ENCODE measurements around the gene FMN2.
"Not testable (repeated sequence)": the region's sequence is repeated elsewhere in the genome, so short reads cannot be mapped to it uniquely, and the experiment has no call there.

The FMN2 gene

DNA sequence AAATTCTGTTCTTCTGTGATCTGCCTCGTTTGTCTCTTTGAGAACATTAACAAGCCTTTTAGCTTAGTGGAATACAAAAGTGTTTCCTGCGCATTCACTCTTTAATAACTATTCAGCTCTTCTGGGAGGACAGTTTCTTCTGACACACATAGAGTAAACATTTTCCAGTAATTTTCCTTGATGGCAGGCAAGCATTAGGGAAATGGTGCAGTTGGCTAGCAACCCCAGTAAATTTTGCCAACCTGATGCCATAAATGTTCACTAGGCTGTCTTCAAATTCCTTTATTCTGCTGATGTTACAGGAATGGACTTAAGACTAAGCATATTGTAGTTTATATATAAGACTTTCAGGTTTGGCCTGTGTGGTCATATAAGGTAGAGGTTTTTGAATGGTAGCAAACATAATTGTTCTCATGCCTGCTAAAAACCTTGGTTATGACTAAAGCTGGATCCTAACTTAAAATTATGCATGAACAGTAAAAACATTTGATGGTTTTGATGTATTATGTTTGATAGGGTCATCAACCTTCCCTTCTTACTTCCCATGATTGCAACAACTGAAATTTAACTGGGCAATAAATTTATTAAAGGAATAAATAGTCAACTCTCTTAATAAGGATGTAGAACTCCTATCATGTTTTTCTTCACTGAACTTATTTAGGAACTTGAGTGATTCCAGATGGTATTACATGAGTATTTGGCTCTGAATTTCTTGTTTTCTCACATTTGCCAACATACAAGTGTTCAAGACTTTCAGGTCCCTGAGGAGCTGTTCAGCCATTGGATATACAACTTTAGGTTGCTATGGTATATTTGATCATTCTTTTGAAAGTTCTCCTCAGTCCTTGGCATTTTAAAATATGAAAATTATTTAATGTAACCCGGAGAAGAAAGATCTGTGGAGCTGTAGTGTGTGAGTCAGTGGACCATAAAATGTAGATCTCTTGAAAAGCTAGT, 223.4 kb downstream of the FMN2 start:
- DNase-seq = no peak

DNA sequence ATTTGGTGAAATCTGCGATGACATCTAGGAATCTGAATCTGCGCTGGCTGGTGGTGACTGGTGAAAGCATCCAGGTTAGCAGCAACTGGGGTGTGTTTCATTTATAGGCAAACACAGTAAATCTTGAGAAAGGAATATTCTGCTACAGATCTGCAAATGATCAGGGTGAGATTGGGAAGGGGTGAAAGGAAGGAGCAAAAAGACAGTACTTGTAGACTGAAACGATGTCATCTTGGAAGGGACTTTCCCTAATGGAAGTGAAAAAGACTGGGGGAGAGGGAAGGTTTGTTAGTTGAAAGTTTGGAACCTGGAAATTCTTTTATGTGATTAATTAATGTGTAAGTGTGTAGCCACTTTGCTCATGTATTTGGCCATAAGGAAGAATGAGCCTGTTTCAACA, 228.3 kb downstream of the FMN2 start:
- no peak for DNase-seq

DNA sequence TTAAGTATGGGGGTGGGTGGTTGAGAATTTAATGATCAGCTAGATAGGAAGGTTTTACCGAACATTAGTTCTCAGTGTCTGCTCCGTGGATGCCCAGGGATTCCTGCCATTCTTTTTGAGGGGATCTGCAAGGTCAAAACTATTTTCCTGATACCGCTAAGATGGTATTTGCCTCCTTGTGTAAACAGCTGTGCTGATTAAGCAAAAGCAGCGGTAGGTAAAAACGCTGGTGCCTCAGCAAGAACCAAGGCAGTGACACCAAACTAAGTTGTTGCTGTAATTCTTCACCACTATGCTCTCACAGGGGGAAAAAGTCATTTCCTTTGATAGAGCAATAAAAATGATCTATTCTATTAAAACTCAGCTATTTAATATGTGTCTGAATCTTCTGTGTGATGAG, 229.0 kb downstream of the FMN2 start:
- DNase-seq = no peak

DNA sequence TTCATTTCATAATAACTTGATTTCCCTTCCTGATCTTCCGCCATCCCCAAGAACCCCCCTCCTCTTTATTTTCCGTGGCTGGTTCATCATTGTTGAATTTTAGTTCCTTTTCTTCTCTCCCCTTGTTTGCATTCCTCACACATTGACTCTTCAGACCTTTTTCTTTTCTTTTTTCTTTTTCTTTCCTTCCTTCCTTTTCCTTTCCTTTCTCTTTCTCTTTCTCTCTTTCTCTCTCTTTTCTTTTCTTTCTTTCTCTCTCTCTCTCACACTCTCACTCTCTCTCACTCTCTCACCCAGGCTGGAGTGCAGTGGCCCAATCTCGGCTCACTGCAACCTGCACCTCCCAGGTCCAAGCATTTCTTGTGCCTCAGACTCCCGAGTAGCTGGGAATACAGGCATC, 231.3 kb downstream of the FMN2 start:
- DNase-seq = no peak

DNA sequence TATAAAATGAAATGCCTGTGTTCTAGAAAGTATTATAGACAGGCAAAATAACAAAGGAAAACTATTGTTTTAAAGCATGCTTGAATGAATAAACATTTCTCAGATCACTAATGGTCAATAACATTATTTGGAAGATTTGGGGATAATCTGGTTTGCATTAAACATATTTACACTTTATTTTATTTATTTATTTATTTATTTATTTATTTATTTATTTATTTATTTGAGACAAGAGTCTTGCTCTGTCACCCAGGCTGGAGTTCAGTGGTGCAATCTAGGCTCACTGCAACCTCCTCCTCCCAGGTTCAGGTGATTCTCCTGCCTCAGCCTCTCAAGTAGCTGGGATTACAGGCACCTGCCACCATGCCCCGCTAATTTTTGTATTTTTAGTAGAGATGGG, 236.7 kb downstream of the FMN2 start:
- DNase-seq = not testable (repeated sequence)

DNA sequence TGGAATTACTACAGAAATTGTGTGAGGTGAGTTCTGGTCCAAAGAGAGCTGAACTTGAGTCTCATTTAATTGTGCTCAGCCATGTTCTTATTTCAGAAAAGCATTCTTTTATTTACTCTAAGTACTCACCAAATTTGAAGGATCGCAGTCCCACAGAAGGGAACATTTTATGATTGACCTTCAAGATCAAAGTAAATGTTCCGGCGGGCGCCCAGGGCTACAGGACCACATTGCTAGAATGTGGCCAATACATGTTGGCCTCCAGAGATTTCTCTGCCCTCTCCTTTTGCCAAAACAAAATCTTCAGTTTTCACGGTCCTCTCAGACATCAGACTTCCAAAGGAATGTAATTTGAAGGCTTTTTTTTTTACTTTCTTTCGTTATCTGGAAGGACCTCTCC, 237.8 kb downstream of the FMN2 start:
- DNase-seq = no peak

DNA sequence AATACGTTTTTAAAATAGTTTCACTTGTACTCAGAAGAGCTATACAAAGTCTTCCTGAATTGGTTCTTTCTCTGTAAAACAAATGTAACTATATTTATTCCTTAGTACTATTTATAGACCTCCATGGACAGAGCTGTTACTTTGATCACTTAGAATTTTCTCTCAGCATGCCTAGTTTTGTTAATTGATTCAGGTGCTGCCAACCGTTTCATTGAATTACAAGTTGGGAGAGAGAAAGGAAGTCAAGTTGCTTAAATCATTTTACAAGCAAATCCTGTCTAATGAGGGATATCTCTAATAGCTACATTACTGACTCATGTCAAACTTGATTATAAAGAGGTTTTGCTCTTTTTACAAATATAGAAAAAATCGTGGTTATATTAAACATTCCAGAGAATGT, 241.0 kb downstream of the FMN2 start:
- no peak for DNase-seq

DNA sequence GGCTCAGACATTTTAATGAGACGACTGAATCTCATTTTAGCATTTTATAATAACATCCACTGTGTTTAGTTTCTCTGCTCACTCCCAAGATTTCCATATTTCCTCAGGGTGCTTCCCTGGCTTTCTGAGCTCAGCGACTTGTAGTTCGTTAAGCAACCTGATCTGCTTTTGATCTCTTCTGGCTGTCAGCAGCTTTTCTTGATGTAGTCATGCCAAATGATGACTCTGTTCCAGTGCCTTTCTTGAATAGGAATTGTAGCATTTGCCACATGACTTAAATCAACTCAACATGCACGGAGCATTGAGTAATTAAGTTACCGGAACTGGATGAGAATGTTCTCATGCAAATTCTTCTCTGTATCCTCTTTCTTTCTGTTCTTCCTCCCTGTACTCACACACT, 246.1 kb downstream of the FMN2 start:
- no peak for DNase-seq

DNA sequence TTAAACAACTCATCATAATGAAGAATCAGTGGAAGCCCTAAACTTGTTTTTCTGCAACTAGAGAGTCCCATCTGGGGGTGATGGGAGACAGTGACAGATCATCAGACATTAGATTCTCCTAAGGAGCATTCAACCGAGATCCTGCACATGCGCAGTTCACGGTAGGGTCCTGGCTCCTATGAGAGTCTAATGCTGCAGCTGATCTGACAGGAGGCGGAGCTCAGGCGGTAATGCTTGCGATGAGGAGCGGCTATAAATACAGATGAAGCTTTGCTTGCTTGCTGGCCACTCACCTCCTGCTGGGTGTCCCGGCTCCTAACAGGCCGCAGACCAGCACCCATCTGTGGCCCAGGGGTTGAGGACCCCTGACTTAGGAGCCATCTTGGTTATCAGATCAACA, 247.2 kb downstream of the FMN2 start:
- DNase-seq = no peak

DNA sequence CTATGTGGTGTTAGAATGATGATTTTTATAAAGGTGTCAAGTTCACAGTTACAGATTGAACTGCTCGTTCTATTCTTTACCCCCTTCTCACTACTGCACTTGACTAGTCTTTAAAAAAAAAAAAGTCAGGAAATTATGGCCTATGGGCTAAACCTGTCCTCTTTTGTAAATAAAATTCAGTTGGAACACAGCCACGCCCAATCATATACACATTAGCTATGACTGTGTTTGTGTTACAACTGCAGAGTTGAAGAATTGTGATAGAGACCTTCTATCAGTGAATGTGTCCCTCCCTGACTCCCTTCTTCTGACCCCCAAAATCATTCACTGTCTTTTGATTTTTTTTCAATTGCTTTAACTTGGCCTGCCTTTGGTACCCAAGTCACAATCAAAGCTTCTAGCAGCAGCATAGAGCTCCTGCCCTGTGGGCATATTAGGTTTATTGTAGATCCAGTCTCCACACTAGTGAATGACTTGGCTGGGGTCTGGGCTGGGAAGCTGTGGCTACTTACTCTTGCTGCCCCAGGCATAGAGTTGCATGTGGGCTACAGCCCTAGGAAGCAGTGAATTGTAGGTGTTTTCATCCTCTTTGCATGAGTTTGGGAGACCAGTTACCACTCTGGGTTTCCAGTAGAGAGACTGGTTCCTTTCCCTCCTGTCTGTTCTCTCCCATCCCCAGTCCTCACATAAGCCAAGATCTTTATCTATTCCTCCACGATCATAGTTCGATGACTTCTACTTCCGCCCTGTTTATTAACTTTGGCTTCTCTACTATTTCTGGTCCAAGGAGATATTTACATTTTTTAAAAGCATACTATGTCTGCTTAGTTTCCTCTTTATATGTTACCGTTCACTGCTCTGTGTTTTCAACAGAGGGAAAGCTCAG, 249.9 kb downstream of the FMN2 start:
- no peak for DNase-seq

DNA sequence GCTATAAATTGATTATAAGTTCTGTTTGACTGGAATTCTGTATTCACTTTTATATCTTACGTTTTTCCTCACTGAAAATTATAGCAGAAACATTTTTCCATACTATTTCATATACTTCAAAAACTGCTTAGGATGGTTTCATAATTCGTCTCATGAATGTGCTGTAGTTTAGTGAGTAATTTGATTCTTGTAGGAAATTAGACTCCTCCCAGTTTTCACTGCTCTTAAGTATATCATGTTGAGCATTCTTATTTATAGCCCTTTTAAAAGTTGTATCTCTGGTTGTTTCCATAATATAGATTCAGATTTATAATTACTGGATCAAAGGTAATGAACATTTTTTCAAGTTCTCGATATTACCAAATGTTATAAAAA, 250.6 kb downstream of the FMN2 start:
- no peak for DNase-seq

DNA sequence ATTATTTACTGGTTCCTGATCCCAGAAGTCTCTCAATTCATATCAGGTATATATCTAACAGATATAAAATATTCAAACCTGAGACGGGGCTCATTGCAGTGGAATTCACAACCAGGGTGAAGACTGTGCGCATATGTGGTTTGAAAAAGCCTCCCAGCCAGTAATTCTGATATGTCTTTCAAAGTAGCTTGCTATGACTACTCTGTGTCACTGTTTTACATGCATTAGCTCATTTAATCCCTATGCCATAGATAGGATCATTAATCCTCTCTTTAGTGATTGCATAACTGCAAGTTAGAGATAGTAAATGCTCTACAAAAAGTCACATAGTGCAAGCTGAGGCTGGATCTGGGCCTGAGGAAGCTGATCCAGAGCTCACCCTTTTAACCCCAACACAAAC, 251.4 kb downstream of the FMN2 start:
- DNase-seq = no peak

DNA sequence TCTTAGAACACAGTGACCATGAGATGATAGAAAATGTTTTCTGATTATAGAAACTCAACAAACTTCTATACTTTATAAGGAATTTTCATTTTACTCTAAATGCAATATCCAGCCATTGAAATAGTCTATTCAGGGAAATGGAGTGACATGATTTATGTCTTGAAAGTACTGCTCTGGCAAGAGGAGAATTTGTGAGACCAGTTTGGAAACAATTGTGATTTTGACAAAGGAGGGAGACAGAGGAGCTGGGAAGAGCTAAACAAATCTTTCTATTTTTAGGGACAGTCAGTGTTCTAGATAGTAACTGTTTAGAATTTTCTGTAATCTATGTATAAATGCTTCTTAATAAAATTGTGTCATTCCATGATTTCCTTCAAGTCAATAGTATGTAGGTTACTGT, 252.3 kb downstream of the FMN2 start:
- DNase-seq = no peak

DNA sequence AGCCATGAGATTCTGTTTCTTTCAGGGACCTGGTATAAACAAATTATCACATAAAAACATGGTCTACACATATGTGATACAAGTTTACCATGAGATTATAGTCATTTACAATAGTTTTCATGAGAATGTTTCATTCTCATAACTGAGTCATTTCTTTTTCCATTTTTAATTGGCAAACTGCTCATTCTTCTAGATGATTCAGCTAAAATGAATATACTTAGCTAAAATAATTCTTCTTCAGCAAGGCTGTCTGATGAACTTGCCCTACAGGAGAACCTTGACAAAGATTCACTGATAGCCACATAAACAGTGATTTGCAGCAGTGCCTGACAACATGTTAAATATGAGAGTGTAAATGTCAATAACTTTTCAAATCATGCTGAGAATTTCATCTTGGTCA, 253.2 kb downstream of the FMN2 start:
- no peak for DNase-seq

DNA sequence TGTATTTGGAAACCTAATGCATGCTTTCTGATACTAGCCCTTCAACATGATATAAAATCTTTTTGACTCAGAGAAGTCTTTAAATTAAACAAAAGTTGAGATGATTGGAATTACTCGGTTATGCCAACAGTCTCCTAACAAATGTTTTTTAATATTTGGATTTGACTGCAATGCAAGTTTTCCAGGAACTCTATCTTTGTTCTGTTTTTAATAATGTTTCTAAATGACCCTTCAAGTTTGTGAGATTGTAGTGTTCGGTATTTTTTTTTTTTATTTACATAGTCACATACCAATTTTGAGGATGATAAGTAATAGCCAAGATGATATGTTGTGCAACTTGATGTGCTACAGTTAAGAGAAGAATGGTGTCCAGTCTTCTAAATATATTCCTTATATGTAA, 258.0 kb downstream of the FMN2 start:
- DNase-seq = no peak

DNA sequence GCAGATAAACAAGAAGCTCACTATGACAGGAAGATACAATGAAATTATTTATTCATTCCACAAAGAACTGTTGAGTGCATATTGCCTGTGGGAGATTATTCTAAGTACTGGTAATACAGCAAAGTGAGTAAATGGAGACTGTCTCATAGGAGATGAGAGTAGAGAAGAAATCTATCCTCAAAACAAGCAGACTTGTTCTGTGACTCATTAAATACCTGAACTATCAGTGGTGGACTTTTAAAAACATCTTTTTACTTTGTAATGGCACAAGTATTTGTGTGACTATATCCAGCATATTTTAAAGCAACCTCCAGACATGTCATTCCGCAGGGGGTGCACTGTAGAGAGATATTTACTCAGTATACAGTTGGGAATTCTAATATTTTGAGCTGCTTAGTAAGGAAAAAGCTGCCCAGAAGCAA, 259.2 kb downstream of the FMN2 start:
- no peak for DNase-seq

DNA sequence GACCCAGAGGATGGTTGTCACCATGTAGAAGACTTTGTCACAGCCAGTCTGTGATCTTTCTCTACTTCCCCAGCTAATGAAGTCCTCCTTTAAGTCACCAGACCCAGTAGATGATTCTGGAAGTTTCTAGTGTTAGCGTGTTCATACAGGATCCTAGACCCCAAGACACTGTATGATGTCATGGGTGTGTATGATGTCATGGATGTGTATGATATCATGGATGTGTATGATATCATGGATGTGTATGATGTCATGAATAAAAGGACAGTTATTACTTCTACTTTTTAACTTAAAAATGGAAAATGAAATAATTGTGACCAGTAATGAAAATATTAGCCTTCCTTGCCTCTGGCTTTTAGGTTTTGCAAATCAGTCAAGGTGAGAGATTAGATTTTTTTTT, 260.0 kb downstream of the FMN2 start:
- no peak for DNase-seq

DNA sequence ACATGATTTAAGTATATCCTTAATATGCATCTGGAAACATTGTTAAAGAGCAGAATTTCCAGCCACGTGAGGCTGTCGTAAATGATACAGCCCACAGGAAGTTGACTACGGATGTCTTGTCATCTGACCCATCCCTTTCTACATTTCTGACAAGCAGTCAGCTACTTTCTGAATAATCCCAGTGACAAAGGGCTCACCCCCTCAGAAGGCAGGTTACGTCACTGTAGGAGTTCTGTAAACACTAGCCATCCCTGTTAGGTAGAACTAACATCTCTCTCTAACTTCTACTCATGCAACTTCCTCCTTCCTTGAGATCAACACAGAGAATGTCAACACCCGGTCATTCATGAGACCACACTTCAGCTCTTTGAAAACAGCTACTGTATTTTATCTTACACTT, 261.1 kb downstream of the FMN2 start:
- no peak for DNase-seq

DNA sequence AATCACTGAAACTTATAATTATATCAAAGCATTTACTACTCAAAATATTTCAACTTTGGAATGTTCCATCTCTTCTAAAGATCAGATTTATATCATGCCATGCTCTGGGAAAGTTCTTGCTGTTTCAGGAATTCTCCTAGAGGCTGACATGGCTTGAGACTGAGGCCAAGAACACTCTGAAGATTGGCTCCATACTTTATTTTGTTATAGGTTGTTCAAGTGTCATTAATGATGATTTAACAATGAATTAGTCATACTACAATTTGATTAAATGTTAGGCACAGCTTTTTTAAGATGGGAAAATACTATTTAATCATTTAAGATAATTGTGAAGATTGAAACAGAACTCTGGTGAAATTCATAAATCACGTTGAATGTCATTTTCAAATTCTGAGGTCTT, 264.9 kb downstream of the FMN2 start:
- DNase-seq = no peak

DNA sequence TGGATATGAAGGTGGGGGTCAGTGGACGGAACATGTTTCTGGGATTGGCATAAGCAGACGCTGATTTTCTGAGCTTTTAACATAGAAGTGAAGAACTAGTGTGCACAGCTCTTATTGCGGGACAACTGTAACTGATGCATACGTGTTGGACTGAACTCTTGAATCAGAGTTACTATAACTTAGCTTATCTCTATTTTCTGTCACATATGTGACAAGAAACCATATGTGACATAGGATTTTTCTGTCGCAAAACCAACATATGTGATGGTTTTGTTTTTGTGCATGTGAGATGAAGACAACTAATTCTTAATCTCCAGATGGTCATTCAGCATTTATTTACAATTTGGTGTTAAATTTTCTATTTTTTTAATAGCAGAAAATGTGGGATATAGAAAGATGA, 270.4 kb downstream of the FMN2 start:
- DNase-seq = no peak

DNA sequence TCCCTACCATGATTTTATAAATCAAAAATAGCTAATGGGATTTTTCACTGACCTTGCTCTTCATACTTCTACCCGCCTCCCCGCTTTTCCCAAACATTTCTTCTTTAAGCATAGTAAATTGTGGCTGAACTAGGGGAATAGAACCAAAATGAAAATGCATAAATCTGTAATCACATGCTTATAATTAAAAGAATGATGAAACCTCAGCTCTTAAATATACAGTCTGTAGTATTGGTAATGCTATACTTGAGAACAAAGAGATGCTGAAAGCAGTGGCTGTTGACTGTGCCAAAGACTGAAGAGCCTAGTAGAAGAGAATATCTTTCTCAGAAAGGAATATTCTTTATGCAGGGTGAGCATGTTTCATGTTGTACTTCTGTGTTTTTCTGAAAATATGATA, 271.1 kb downstream of the FMN2 start:
- no peak for DNase-seq

DNA sequence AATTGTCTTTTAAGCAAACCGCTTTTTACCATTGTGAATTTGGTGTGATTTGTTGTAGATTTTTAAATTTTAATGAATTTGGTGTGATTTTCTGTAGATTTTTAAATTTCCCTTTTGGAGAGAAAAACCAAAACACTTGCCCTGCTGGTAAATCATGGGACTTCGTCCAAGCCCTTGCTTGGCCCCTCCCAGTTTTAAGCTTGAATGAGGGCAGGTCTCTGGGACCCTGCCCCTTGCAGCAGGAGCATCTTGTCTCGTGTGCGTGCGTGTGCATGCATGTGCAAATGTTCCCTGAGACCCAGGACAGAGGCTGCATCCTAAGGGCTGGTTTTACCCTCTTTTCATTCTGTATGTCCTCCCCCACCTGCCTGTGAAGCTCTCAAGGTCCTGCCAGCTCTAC, 271.6 kb downstream of the FMN2 start:
- DNase-seq = no peak

DNA sequence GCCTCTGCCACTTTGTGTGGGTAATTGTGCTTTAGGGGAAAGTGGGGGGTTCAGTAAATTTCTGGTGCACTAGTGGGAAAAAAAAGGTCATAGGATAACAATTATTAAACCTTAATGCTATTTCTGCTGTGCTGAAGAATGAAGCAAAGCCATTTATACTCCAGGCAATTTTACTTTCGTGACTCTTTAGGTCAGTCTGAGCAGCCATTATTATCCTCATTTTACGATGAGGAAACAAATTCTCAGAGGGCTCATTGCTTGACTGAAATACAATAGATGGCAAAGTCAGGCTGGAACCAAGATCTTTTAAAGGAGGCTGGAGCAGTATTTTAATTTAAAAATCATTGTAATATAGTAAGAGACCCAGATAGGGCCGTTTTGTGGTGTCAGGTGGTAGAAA, 272.2 kb downstream of the FMN2 start:
- no peak for DNase-seq

DNA sequence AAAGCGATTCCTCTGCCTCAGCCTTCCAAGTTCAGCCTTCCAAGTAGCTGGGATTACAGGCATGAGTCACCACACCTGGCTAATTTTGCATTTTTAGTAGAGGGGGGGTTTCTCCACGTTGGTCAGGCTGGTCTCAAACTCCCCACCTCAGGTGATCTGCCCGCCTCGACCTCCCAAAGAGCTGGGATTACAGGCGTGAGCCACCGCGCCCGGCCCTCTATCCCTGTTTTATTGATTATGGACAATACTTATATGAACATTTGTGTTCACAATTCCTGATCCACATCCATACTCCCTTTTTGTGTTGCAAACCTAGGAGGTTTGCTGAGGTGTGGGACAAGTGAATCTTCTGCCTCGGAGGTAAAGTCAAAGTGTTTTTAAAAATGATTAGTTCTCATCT, 275.0 kb downstream of the FMN2 start:
- no peak for DNase-seq

Data from cerebellar nuclear complex (tissue), 1 donor.